Measurements from ENCODE around the gene SAPCD2. TPM values are rescaled to one million over a fixed set of nuclear protein-coding genes. Genes with fewer than 3 reads are reported as not detected.

The SAPCD2 gene
- total RNA-seq, 1 experiment from 2014 or later, result 15.7 TPM

- Mint-ChIP-seq H3K4me3 (ENCODE audit: unreplicated experiment) (peak overlapping the region; percentile 33), H3K27me3 (ENCODE audit: insufficient read depth, unreplicated experiment) (no peaks in the 10 kb centered on the region), H3K27ac (ENCODE audit: low read depth, unreplicated experiment) (no peak overlapping the region), H3K9me3 (ENCODE audit: unreplicated experiment) (no peaks in the 10 kb centered on the region), H3K4me1 (ENCODE audit: insufficient read depth, unreplicated experiment) (peaks cover 13% of the 10 kb centered on the region), H3K36me3 (ENCODE audit: insufficient read depth, unreplicated experiment) (no peaks in the 10 kb centered on the region)
- intact Hi-C loops (cut with micrococcal nuclease), result no loop called here
- BruUV-seq (replicated peaks), result TSS peak; percentile 75
- CTCF ChIA-PET, result interaction anchor here (1.9 to 10.9 kb wide), 4 partner anchors 10 to 34 kb away, joined by 13 to 170 read pairs (median 52); partner anchors contain the start of genes ABCA2, FUT7, MAN1B1 and NPDC1
- TF ChIP-seq, protein P1, sequence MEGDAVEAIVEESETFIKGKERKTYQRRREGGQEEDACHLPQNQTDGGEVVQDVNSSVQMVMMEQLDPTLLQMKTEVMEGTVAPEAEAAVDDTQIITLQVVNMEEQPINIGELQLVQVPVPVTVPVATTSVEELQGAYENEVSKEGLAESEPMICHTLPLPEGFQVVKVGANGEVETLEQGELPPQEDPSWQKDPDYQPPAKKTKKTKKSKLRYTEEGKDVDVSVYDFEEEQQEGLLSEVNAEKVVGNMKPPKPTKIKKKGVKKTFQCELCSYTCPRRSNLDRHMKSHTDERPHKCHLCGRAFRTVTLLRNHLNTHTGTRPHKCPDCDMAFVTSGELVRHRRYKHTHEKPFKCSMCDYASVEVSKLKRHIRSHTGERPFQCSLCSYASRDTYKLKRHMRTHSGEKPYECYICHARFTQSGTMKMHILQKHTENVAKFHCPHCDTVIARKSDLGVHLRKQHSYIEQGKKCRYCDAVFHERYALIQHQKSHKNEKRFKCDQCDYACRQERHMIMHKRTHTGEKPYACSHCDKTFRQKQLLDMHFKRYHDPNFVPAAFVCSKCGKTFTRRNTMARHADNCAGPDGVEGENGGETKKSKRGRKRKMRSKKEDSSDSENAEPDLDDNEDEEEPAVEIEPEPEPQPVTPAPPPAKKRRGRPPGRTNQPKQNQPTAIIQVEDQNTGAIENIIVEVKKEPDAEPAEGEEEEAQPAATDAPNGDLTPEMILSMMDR (IDR thresholded peaks at IDR 0.05; ENCODE audit: unreplicated experiment), result no peak
- peak; percentile 73 for DNase-seq (ENCODE audit: unreplicated experiment)
- POLR2A ChIA-PET, result interaction anchor here (0.7 kb wide), 1 partner anchor 125 kb away, joined by 3 read pairs; no protein-coding TSS in a partner anchor
Measured at GRCh38 chr9:137062384-137062783, 8.0 kb downstream of the SAPCD2 start.

DNA sequence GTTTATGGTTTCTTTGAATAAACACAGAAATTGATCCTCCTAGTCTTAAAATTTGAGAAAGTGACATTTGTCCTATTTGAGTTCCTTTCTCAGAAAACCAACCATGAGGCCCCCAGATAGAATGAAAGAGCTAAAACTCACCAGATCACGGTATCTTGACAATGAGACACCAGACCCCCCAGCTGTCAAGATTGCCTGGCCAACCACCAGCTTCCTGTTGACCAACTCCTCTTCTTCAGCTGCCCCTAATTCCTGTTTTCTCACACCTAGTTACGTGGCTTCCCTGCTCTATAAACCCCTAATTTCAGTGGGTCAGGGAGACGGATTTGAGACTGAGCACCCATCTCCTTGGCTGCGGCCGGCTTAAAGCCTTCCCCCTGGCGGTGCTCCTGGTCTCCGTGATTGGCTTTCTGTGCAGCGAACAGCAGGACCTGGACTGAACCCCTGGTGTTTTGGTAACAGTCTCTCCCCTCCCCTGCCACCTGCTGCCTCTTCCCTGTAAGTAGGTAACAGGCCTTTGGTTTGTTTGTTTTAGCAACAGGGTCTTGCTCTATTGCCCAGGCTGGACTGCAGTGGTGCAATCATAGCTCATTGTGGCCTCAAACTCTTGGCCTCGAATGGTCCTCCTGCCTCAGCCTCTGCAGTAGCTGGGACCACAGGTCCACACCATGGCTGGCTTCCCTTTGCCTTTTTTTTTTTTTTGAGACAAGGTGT, 11.7 kb downstream of the SAPCD2 start:
- H3K27me3 Mint-ChIP-seq (ENCODE audit: insufficient read depth, unreplicated experiment), result no peaks in the 10 kb centered on the region
- TF ChIP-seq, protein P1 (IDR thresholded peaks at IDR 0.05; ENCODE audit: unreplicated experiment), result no peak
- ChIA-PET POLR2A (interaction anchor here (1.3 kb wide), 1 partner anchor 26 kb away, joined by 3 read pairs; no protein-coding TSS in a partner anchor), CTCF (interaction anchor here (0.6 to 3.4 kb wide), 8 partner anchors 8 to 330 kb away, joined by 3 to 18 read pairs (median 5); partner anchors contain the start of gene NPDC1)
- no peak overlapping the region for H3K4me3 Mint-ChIP-seq (ENCODE audit: unreplicated experiment)
- no peaks in the 10 kb centered on the region for H3K36me3 Mint-ChIP-seq (ENCODE audit: insufficient read depth, unreplicated experiment)
- peaks cover 13% of the 10 kb centered on the region for H3K4me1 Mint-ChIP-seq (ENCODE audit: insufficient read depth, unreplicated experiment)
- no peaks in the 10 kb centered on the region for H3K9me3 Mint-ChIP-seq (ENCODE audit: unreplicated experiment)
- BruUV-seq (replicated peaks), result no TSS peak
- intact Hi-C loops (cut with micrococcal nuclease), result no loop called here
- no peak overlapping the region for H3K27ac Mint-ChIP-seq (ENCODE audit: low read depth, unreplicated experiment)
- DNase-seq (ENCODE audit: unreplicated experiment), result no peak

GRCh38 chr9:137057545-137057944, 12.8 kb downstream of the SAPCD2 start:
- TF ChIP-seq, protein P1 (IDR thresholded peaks at IDR 0.05; ENCODE audit: unreplicated experiment), result no peak
- Mint-ChIP-seq H3K4me1 (ENCODE audit: insufficient read depth, unreplicated experiment) (peaks cover 13% of the 10 kb centered on the region), H3K27ac (ENCODE audit: low read depth, unreplicated experiment) (no peak overlapping the region), H3K4me3 (ENCODE audit: unreplicated experiment) (no peak overlapping the region), H3K9me3 (ENCODE audit: unreplicated experiment) (no peaks in the 10 kb centered on the region), H3K27me3 (ENCODE audit: insufficient read depth, unreplicated experiment) (no peaks in the 10 kb centered on the region), H3K36me3 (ENCODE audit: insufficient read depth, unreplicated experiment) (no peaks in the 10 kb centered on the region)
- POLR2A ChIA-PET, result no interaction called here
- no TSS peak for BruUV-seq (replicated peaks)
- intact Hi-C loops (cut with micrococcal nuclease), result no loop called here
- CTCF ChIA-PET, result interaction anchor here (0.6 to 3.4 kb wide), 4 partner anchors 9 to 332 kb away, joined by 3 to 18 read pairs (median 4); no protein-coding TSS in a partner anchor
- DNase-seq (ENCODE audit: unreplicated experiment), result no peak

DNA sequence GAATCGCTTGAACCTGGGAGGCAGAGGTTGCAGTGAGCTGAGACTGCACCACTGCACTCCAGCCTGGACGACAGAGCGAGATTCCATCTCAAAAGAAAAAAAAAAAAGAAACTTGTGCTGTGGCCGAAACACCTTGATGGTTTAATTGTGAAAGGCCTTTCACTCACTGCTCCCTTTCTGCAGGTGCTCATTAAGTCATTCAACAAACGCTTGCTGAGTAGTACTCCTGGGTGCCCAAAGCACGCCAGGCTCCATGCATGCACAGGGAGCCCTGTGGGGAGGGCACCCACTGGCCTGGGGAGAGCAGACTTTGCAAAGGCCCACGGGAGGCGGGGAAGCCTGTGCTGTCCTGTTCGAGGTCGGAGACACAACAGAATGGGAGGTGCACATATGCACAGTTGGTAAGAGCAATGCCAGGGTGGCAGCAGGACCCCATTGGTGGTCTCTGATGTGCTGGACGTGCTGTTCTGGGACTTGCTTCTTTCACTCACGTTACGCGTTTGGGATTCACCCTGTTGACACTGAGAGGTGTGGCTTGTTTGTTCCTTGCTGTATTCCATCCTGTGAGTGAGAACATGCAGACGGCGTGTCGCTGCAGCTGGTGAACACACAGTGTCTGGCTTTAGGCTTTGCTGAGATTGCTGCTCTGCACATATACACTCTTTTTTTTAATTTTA, 13.5 kb downstream of the SAPCD2 start:
- Mint-ChIP-seq H3K27ac (ENCODE audit: low read depth, unreplicated experiment) (no peak overlapping the region), H3K36me3 (ENCODE audit: insufficient read depth, unreplicated experiment) (no peaks in the 10 kb centered on the region), H3K27me3 (ENCODE audit: insufficient read depth, unreplicated experiment) (no peaks in the 10 kb centered on the region), H3K4me1 (ENCODE audit: insufficient read depth, unreplicated experiment) (peaks cover 7% of the 10 kb centered on the region), H3K9me3 (ENCODE audit: unreplicated experiment) (no peaks in the 10 kb centered on the region), H3K4me3 (ENCODE audit: unreplicated experiment) (no peak overlapping the region)
- intact Hi-C loops (cut with micrococcal nuclease), result no loop called here
- ChIA-PET CTCF (interaction anchor here (1.3 to 3.4 kb wide), 5 partner anchors 8 to 28 kb away, joined by 7 to 27 read pairs (median 18); partner anchors contain the start of gene NPDC1), POLR2A (interaction anchor here (2.2 to 2.5 kb wide), 2 partner anchors 10 to 29 kb away, joined by 11 to 14 read pairs; partner anchors contain the start of gene MAN1B1)
- DNase-seq (ENCODE audit: unreplicated experiment), result no peak
- BruUV-seq (replicated peaks), result no TSS peak
- TF ChIP-seq, protein P1 (IDR thresholded peaks at IDR 0.05; ENCODE audit: unreplicated experiment), result no peak

Data from MCF 10A (cell line).